Measurements from ENCODE around the gene AGPS. TPM values are rescaled to one million over a fixed set of nuclear protein-coding genes. Genes with fewer than 3 reads are reported as not detected.

Gene AGPS
- total and polyA plus RNA-seq, 10 of the 15 experiments (the other 5 are each of a cell fraction or from before 2014, with no cell fraction given): 7.9 to 54.2 (median 38.7) TPM

- RAD21 ChIA-PET (ENCODE audit: unreplicated experiment): no interaction called here
- POLR2A ChIA-PET: no interaction called here
- 38% methylated on average over 1 of the region's 1 CpG for WGBS (ENCODE audit: insufficient coverage, insufficient replicate concordance, low lambda C conversion rate, missing lambda C conversion rate)
- no peaks in the 10 kb centered on the region for H4K20me1 ChIP-seq (ENCODE audit: control insufficient read depth, insufficient read depth)
- no TSS peak for BruUV-seq (replicated peaks)
- CTCF ChIA-PET: no interaction called here
- no peaks in the 10 kb centered on the region for H3K9me3 ChIP-seq (replicated peaks; ENCODE audit: control insufficient read depth, insufficient read depth, low read length)
- H3K4me3 ChIP-seq: no peak overlapping the region
- FAIRE-seq (no peak), DNase-seq (ENCODE audit: low read depth, low spot score) (no peak), ATAC-seq (no peak)
- no peak overlapping the region for H3K4me2 ChIP-seq (ENCODE audit: control insufficient read depth, insufficient read depth)
- no peak overlapping the region for H2AFZ ChIP-seq (ENCODE audit: control insufficient read depth, low read depth, low read length)
- H3K79me2 ChIP-seq (ENCODE audit: control insufficient read depth, insufficient read depth, low read length): no peaks in the 10 kb centered on the region
- no peaks in the 10 kb centered on the region for H3K36me3 ChIP-seq (ENCODE audit: control insufficient read depth in 2 of 2, insufficient read depth in 2 of 2, low read length in 1 of 2)
- H3K27me3 ChIP-seq (replicated peaks in 1 of 2; ENCODE audit: control insufficient read depth in 2 of 2, insufficient read depth in 2 of 2, low read length in 1 of 2): no peaks in the 10 kb centered on the region; a peak in 1 of 4 replicates
- no peaks in the 10 kb centered on the region for H3K4me1 ChIP-seq (ENCODE audit: control insufficient read depth, insufficient read depth, low read length)
- no peak overlapping the region for H3K9ac ChIP-seq (ENCODE audit: control insufficient read depth, insufficient read depth, low read length)
- SMC1A ChIA-PET (ENCODE audit: uncharacterized antibody, unreplicated experiment): interaction anchor here (1.3 kb wide), 1 partner anchor 10 kb away, joined by 3 read pairs; no protein-coding TSS in a partner anchor
- intact Hi-C loops (cut with micrococcal nuclease; ENCODE audit: unreplicated experiment) (no loop called here), in situ Hi-C loops (cut with MboI) (no loop called here)
- H3K27ac ChIP-seq (ENCODE audit: control insufficient read depth, insufficient read depth): no peak overlapping the region
- TF ChIP-seq CEBPZ (IDR thresholded peaks at IDR 0.05; ENCODE audit: low read depth, low read length) (no peak), NFYB (IDR thresholded peaks at IDR 0.05; ENCODE audit: insufficient read depth, low read depth, low read length) (no peak), E2F4 (IDR thresholded peaks at IDR 0.05; ENCODE audit: low read depth, low read length) (no peak), CEBPB (IDR thresholded peaks at IDR 0.05; ENCODE audit: borderline replicate concordance in 1 of 2, low read depth in 2 of 2, low read length in 2 of 2) (no peak), PAX8 (IDR thresholded peaks at IDR 0.05) (no peak), ATF7 (IDR thresholded peaks at IDR 0.05; ENCODE audit: low read depth) (no peak), NFXL1 (IDR thresholded peaks at IDR 0.05; ENCODE audit: borderline replicate concordance) (no peak), PAX5 (IDR thresholded peaks at IDR 0.05; ENCODE audit: borderline replicate concordance, low read depth, low read length) (no peak), ZNF24 (IDR thresholded peaks at IDR 0.05) (no peak), ZSCAN29 (IDR thresholded peaks at IDR 0.05) (no peak), SIX5 (IDR thresholded peaks at IDR 0.05; ENCODE audit: low read depth, low read length, severe bottlenecking) (no peak), BRCA1 (IDR thresholded peaks at IDR 0.05; ENCODE audit: low read depth, low read length) (no peak), JUNB (IDR thresholded peaks at IDR 0.05) (no peak), CUX1 (IDR thresholded peaks at IDR 0.05; ENCODE audit: insufficient replicate concordance, low read depth, low read length) (no peak), BHLHE40 (IDR thresholded peaks at IDR 0.05; ENCODE audit: borderline replicate concordance in 1 of 2, low read depth in 2 of 2, low read length in 1 of 2) (no peak)
Measured at GRCh38 chr2:177587371-177587770, 194.8 kb downstream of the AGPS start.
